Calu3 (cell line): ENCODE results near the gene SPG11. TPM values are rescaled to one million over a fixed set of nuclear protein-coding genes. Genes with fewer than 3 reads are reported as not detected.
"Not testable (repeated sequence)": the region's sequence is repeated elsewhere in the genome, so short reads cannot be mapped to it uniquely, and the experiment has no call there.

Experiments
- BruUV-seq: library from RNA; stranded (reverse); fragments of 400-500 nt; replicated peaks from 2 replicates; lab custom pipeline; 2021; lab: Mats Ljungman, UMichigan
- CTCF ChIA-PET: fragments of 300-600 bp; sonication (Branson Sonifier 250); formaldehyde crosslinking; loops from one replicate; lab custom pipeline; 2022; ENCODE audit warnings: antibody characterized with exemption; lab: Charles Lee
- DNase-seq: peaks from one replicate; pipeline ENCODE4 v3.0.0; 2022
- H3K27ac Mint-ChIP-seq: one replicate; pipeline ENCODE4 v1.8.0; 2022; ENCODE audit warnings: mixed read lengths; ENCODE audit not compliant: unreplicated experiment
- H3K27me3 Mint-ChIP-seq: one replicate; pipeline ENCODE4 v1.8.0; 2022; ENCODE audit warnings: mixed read lengths; ENCODE audit not compliant: unreplicated experiment
- H3K36me3 Mint-ChIP-seq: one replicate; pipeline ENCODE4 v1.8.0; 2022; ENCODE audit warnings: mild to moderate bottlenecking, moderate library complexity, mixed read lengths; ENCODE audit not compliant: insufficient read depth, unreplicated experiment
- H3K4me1 Mint-ChIP-seq: one replicate; pipeline ENCODE4 v1.8.0; 2022; ENCODE audit warnings: mild to moderate bottlenecking, low read depth, mixed read lengths; ENCODE audit not compliant: unreplicated experiment
- H3K4me3 Mint-ChIP-seq: one replicate; pipeline ENCODE4 v1.8.0; 2022; ENCODE audit warnings: mild to moderate bottlenecking, low read depth, moderate library complexity, mixed read lengths; ENCODE audit not compliant: unreplicated experiment
- H3K9me3 Mint-ChIP-seq: one replicate; pipeline ENCODE4 v1.8.0; 2022; ENCODE audit warnings: low read depth, mixed read lengths; ENCODE audit not compliant: unreplicated experiment
- CTCF ChIP-seq: fragments of 200-600 bp; IDR thresholded peaks from one replicate; pipeline ENCODE4 v1.8.0; 2022; ENCODE audit warnings: antibody characterized with exemption; ENCODE audit not compliant: unreplicated experiment
- intact Hi-C: fragments of 100-400 bp; cut with micrococcal nuclease; formaldehyde crosslinking; loops from one replicate; pipeline ENCODE4 v1.10.0; 2022; ENCODE audit not compliant: unreplicated experiment
- total RNA-seq: library from RNA; stranded (reverse); gene quantifications from 2 replicates; pipeline ENCODE4 v1.2.3, GENCODE V29; 2022

SPG11 gene
- total RNA-seq, 1 experiment from 2014 or later, result 36.6 TPM

- H3K4me1 Mint-ChIP-seq, result peaks cover 5% of the 10 kb centered on the region
- intact Hi-C loops, result no loop called here
- TF ChIP-seq CTCF, result no peak
- no peaks in the 10 kb centered on the region for H3K9me3 Mint-ChIP-seq
- no peak for DNase-seq
- no TSS peak for BruUV-seq
- H3K27ac Mint-ChIP-seq, result no peak overlapping the region
- CTCF ChIA-PET, result no interaction called here
- peaks cover 40% of the 10 kb centered on the region for H3K36me3 Mint-ChIP-seq
- H3K27me3 Mint-ChIP-seq, result no peaks in the 10 kb centered on the region
- H3K4me3 Mint-ChIP-seq, result no peak overlapping the region
Observed at GRCh38 chr15:44554934-44555723, 108.3 kb downstream of the SPG11 start.

GRCh38 chr15:44550734-44551133 lies 112.7 kb downstream of the SPG11 start:
- no TSS peak for BruUV-seq
- no peak overlapping the region for H3K4me3 Mint-ChIP-seq
- no peak for TF ChIP-seq CTCF
- peaks cover 23% of the 10 kb centered on the region for H3K36me3 Mint-ChIP-seq
- CTCF ChIA-PET, result no interaction called here
- H3K27ac Mint-ChIP-seq, result no peak overlapping the region
- H3K4me1 Mint-ChIP-seq, result no peaks in the 10 kb centered on the region
- no peak for DNase-seq
- intact Hi-C loops, result no loop called here
- H3K27me3 Mint-ChIP-seq, result no peaks in the 10 kb centered on the region
- H3K9me3 Mint-ChIP-seq, result no peaks in the 10 kb centered on the region

- no peak overlapping the region for H3K27ac Mint-ChIP-seq
- no peaks in the 10 kb centered on the region for H3K9me3 Mint-ChIP-seq
- H3K4me3 Mint-ChIP-seq, result no peak overlapping the region
- no peak for DNase-seq
- peaks cover 23% of the 10 kb centered on the region for H3K36me3 Mint-ChIP-seq
- CTCF ChIA-PET, result no interaction called here
- H3K27me3 Mint-ChIP-seq, result no peaks in the 10 kb centered on the region
- intact Hi-C loops, result no loop called here
- H3K4me1 Mint-ChIP-seq, result no peaks in the 10 kb centered on the region
- no TSS peak for BruUV-seq
- no peak for TF ChIP-seq CTCF
Observed at GRCh38 chr15:44550256-44550655, 113.2 kb downstream of the SPG11 start.

GRCh38 chr15:44549152-44549551 lies 114.3 kb downstream of the SPG11 start:
- H3K4me1 Mint-ChIP-seq, H3K27me3 Mint-ChIP-seq, intact Hi-C loops, H3K4me3 Mint-ChIP-seq, BruUV-seq, DNase-seq, CTCF ChIA-PET, H3K9me3 Mint-ChIP-seq, H3K27ac Mint-ChIP-seq: not testable (repeated sequence)
- peaks cover 23% of the 10 kb centered on the region for H3K36me3 Mint-ChIP-seq
